HCT116 (cell line): Measurements from ENCODE around the gene SRGAP3. TPM values are rescaled to one million over a fixed set of nuclear protein-coding genes. Genes with fewer than 3 reads are reported as not detected.

Experiments used
- ATAC-seq: fragments of 200-7000 bp; cut with Tn5 transposase; 2 replicates; pipeline ENCODE4 v1.9.1; 2020; ENCODE audit warnings: mild to moderate bottlenecking, moderate library complexity
- BruUV-seq: library from RNA; stranded (reverse); fragments of 400-500 nt; replicated peaks from 2 replicates; lab custom pipeline; 2021; lab: Mats Ljungman, UMichigan
- CTCF ChIA-PET: fragments of 300-600 bp; sonication (Branson Sonifier 250); formaldehyde crosslinking; loops from one replicate; lab custom pipeline; 2021; ENCODE audit warnings: antibody characterized with exemption; lab: Charles Lee
- POLR2A ChIA-PET: fragments of 300-600, 350-600 bp; sonication (Branson Sonifier 250); formaldehyde crosslinking; loops from one replicate; lab custom pipeline; 2021; ENCODE audit warnings: antibody characterized with exemption; lab: Charles Lee
- RAD21 ChIA-PET, 2 experiments: fragments of 300-600 bp; sonication (Branson Sonifier 250); formaldehyde crosslinking; loops; one replicate each; lab custom pipeline; 2023; ENCODE audit warnings: low total read pairs in 2 of 2; ENCODE audit not compliant: uncharacterized antibody in 2 of 2, unreplicated experiment in 2 of 2, low non-redundant PET in 1 of 2; lab: Charles Lee
- DNase-seq: peaks from one replicate; pipeline ENCODE4 v3.0.0-alpha.2; 2010; ENCODE audit warnings: low read depth, low spot score
- H2AFZ ChIP-seq: fragments of 200-600 bp; shearing (Covaris generic), sonication (generic); 2 replicates; pipeline ENCODE4 v1.6.1; 2017; ENCODE audit warnings: low read depth, mixed run types, mixed read lengths, antibody characterized with exemption, low read length; ENCODE audit not compliant: poor library complexity, severe bottlenecking
- H3K27ac ChIP-seq: 2 replicates; pipeline ENCODE4 v1.5.1; 2012; ENCODE audit warnings: low read depth, low read length
- H3K27me3 ChIP-seq: fragments of 200-600 bp; sonication (generic); 2 replicates; pipeline ENCODE4 v1.6.1; 2016; ENCODE audit warnings: mixed run types, low read length, mixed read lengths; ENCODE audit not compliant: insufficient read depth
- H3K36me3 ChIP-seq, 2 experiments: fragments of 200-500 bp in 1 of 2; fragments of 200-600 bp in 1 of 2; sonication (Bioruptor generic) in 1 of 2; sonication (generic) in 1 of 2; 2 replicates each; pipeline versions ENCODE4 v1.5.1 to v1.6.1; 2014 to 2016; ENCODE audit warnings: low read length in 2 of 2, inconsistent platforms in 1 of 2, mixed read lengths in 1 of 2, mixed run types in 1 of 2; ENCODE audit not compliant: insufficient read depth in 2 of 2, control insufficient read depth in 1 of 2
- H3K4me1 ChIP-seq, 2 experiments: fragments of 200-600 bp in 1 of 2; sonication (generic) in 1 of 2; 2 replicates each; pipeline versions ENCODE4 v1.5.1 to v1.6.1; 2012 to 2017; ENCODE audit warnings: low read length in 2 of 2, inconsistent platforms in 1 of 2, mild to moderate bottlenecking in 1 of 2, mixed read lengths in 1 of 2, mixed run types in 1 of 2, moderate library complexity in 1 of 2; ENCODE audit not compliant: insufficient read depth in 2 of 2, control insufficient read depth in 1 of 2
- H3K4me2 ChIP-seq: fragments of 200-600 bp; sonication (generic); 2 replicates; pipeline ENCODE4 v1.6.1; 2017; ENCODE audit warnings: mixed run types, low read length, mixed read lengths
- H3K4me3 ChIP-seq, 2 experiments: fragments of 200-600 bp in 1 of 2; sonication (generic) in 1 of 2; replicated peaks in 1 of 2; 2 replicates each; pipeline ENCODE4 v1.5.1; 2011 to 2016; ENCODE audit warnings: low read length in 2 of 2, control low read depth in 1 of 2, low read depth in 1 of 2, mild to moderate bottlenecking in 1 of 2, mixed read lengths in 1 of 2, mixed run types in 1 of 2
- H3K79me2 ChIP-seq: fragments of 200-600 bp; sonication (generic); 2 replicates; pipeline ENCODE4 v1.6.1; 2017; ENCODE audit warnings: mild to moderate bottlenecking, mixed run types, low read length, moderate library complexity, mixed read lengths; ENCODE audit not compliant: insufficient read depth
- H3K9ac ChIP-seq: fragments of 200-600 bp; sonication (generic); 2 replicates; pipeline ENCODE4 v1.6.1; 2016; ENCODE audit warnings: low read length, mixed read lengths
- H3K9me2 ChIP-seq: fragments of 200-600 bp; sonication (generic), shearing (Covaris generic); 2 replicates; pipeline ENCODE4 v1.6.1; 2017; ENCODE audit warnings: mixed run types, mild to moderate bottlenecking, moderate library complexity; ENCODE audit not compliant: insufficient read depth
- H3K9me3 ChIP-seq, 2 experiments: fragments of 200-500 bp in 1 of 2; fragments of 200-600 bp in 1 of 2; sonication (Bioruptor generic) in 1 of 2; sonication (generic) in 1 of 2; 2 replicates each; pipeline ENCODE4 v1.6.1; 2014 to 2017; ENCODE audit warnings: low read length in 2 of 2, mixed read lengths in 2 of 2, inconsistent platforms in 1 of 2, low read depth in 1 of 2, mild to moderate bottlenecking in 1 of 2, mixed run types in 1 of 2, moderate library complexity in 1 of 2; ENCODE audit not compliant: control insufficient read depth in 1 of 2, insufficient read depth in 1 of 2
- H4K20me1 ChIP-seq: fragments of 200-600 bp; sonication (generic), shearing (Covaris generic); 2 replicates; pipeline ENCODE4 v1.6.1; 2017; ENCODE audit warnings: mixed run types, mild to moderate bottlenecking, moderate library complexity; ENCODE audit not compliant: insufficient read depth
- ATF3 ChIP-seq: IDR thresholded peaks from 2 replicates; pipeline ENCODE4 v1.6.1; 2012
- CBX3 ChIP-seq: IDR thresholded peaks from 2 replicates; pipeline ENCODE4 v1.6.1; 2012; ENCODE audit warnings: low read depth
- CTCF ChIP-seq, 3 experiments: fragments of 200-600 bp in 1 of 3; sonication (generic) in 1 of 3; IDR thresholded peaks in 2 of 3; conservative IDR thresholded peaks in 1 of 3; 2 replicates each; pipeline ENCODE4 v1.5.1; 2012 to 2017; ENCODE audit warnings: low read depth in 2 of 3, low read length in 2 of 3, antibody characterized with exemption in 1 of 3, borderline replicate concordance in 1 of 3, control low read depth in 1 of 3, mild to moderate bottlenecking in 1 of 3, mixed read lengths in 1 of 3, mixed run types in 1 of 3, moderate library complexity in 1 of 3; ENCODE audit not compliant: insufficient read depth in 1 of 3
- EGR1 ChIP-seq: IDR thresholded peaks from 2 replicates; pipeline ENCODE4 v1.6.1; 2012; ENCODE audit warnings: low read depth
- EZH2 ChIP-seq: fragments of 200-600 bp; sonication (generic); IDR thresholded peaks from 2 replicates; pipeline ENCODE4 v1.6.1; 2017; ENCODE audit warnings: antibody characterized with exemption, mixed run types
- EZH2phosphoT487 ChIP-seq: fragments of 200-600 bp; IDR thresholded peaks from 2 replicates; pipeline ENCODE4 v1.6.1; 2018; ENCODE audit warnings: antibody characterized with exemption, borderline replicate concordance
- FOSL1 ChIP-seq: IDR thresholded peaks from 2 replicates; pipeline ENCODE4 v1.6.1; 2012; ENCODE audit warnings: low read depth
- JUND ChIP-seq: IDR thresholded peaks from 2 replicates; pipeline ENCODE4 v1.6.1; 2012
- MAX ChIP-seq: IDR thresholded peaks from 2 replicates; pipeline ENCODE4 v1.6.1; 2012
- POLR2A ChIP-seq: IDR thresholded peaks from 2 replicates; pipeline ENCODE4 v1.7.0; 2011; ENCODE audit warnings: borderline replicate concordance; ENCODE audit not compliant: insufficient read depth, insufficient read length; ENCODE audit errors: extremely low read depth
- RAD21 ChIP-seq: IDR thresholded peaks from 2 replicates; pipeline ENCODE4 v1.6.1; 2012; ENCODE audit warnings: low read depth, mild to moderate bottlenecking
- REST ChIP-seq: IDR thresholded peaks from 2 replicates; pipeline ENCODE4 v1.6.1; 2012; ENCODE audit warnings: low read depth
- SIN3A ChIP-seq: IDR thresholded peaks from 2 replicates; pipeline ENCODE4 v1.6.1; 2012; ENCODE audit warnings: low read depth
- SP1 ChIP-seq: IDR thresholded peaks from 2 replicates; pipeline ENCODE4 v1.6.1; 2012; ENCODE audit warnings: low read depth
- SRF ChIP-seq: IDR thresholded peaks from 2 replicates; pipeline ENCODE4 v1.6.1; 2012; ENCODE audit warnings: low read depth
- TCF7L2 ChIP-seq: IDR thresholded peaks from 2 replicates; pipeline ENCODE4 v1.7.0; 2011; ENCODE audit warnings: borderline replicate concordance, inconsistent platforms; ENCODE audit not compliant: insufficient read depth, insufficient read length; ENCODE audit errors: extremely low read depth
- ZBTB33 ChIP-seq: IDR thresholded peaks from 2 replicates; pipeline ENCODE4 v1.6.1; 2011; ENCODE audit warnings: mild to moderate bottlenecking, low read length, moderate library complexity; ENCODE audit not compliant: insufficient replicate concordance; ENCODE audit errors: extremely low read depth
- ZFX ChIP-seq: fragments of 450-650 bp; IDR thresholded peaks from 2 replicates; pipeline ENCODE4 v1.6.1; 2017
- ZNF274 ChIP-seq: fragments of 200-500 bp; sonication (Bioruptor generic); IDR thresholded peaks from 2 replicates; pipeline ENCODE4 v1.6.1; 2014; ENCODE audit warnings: mild to moderate bottlenecking, low read depth, low read length, inconsistent platforms
- intact Hi-C: fragments of 100-400 bp; cut with micrococcal nuclease; formaldehyde crosslinking; loops from 2 replicates; pipeline ENCODE4 v1.10.0; 2022
- total RNA-seq: library from RNA; stranded (reverse); gene quantifications from one replicate; pipeline ENCODE4 v1.2.1, GENCODE V29; 2021; ENCODE audit not compliant: unreplicated experiment

The SRGAP3 gene
- total RNA-seq, 1 experiment from 2014 or later: 8.3 TPM

- Histone ChIP-seq H3K9me2 (no peaks in the 10 kb centered on the region), H4K20me1 (no peaks in the 10 kb centered on the region), H3K9ac (no peak overlapping the region), H3K27ac (no peak overlapping the region), H3K79me2 (no peaks in the 10 kb centered on the region), H3K4me2 (no peak overlapping the region), H3K27me3 (no peaks in the 10 kb centered on the region), H3K36me3 (no peaks in the 10 kb centered on the region), H3K4me3 (no peak overlapping the region), H3K4me1 (peaks cover 0 to 7% of the 10 kb centered on the region in 2 experiments; a peak in 1 of 4 replicates), H3K9me3 (no peaks in the 10 kb centered on the region), H2AFZ (no peak overlapping the region)
- TF ChIP-seq SIN3A (no peak), ZFX (no peak), ZBTB33 (no peak), CTCF (IDR thresholded peaks at IDR 0.05 in 2 of 3, conservative IDR thresholded peaks at IDR 0.05 in 1 of 3; ENCODE audit: borderline replicate concordance in 1 of 3, insufficient read depth in 1 of 3, low read depth in 2 of 3, low read length in 2 of 3) (no peak), MAX (no peak), SRF (no peak), JUND (no peak), ZNF274 (no peak), CBX3 (no peak), EZH2 (no peak), EZH2phosphoT487 (no peak), FOSL1 (no peak), RAD21 (no peak), EGR1 (no peak), REST (no peak), SP1 (no peak), POLR2A (no peak), TCF7L2 (no peak), ATF3 (no peak)
- CTCF ChIA-PET: no interaction called here
- no TSS peak for BruUV-seq
- ATAC-seq (no peak), DNase-seq (no peak)
- intact Hi-C loops: no loop called here
- POLR2A ChIA-PET: no interaction called here
- RAD21 ChIA-PET: no interaction called here
Observed at GRCh38 chr3:9217784-9218513, 31.5 kb downstream of the SRGAP3 start.
